ENCODE results near the gene COQ2.

DNA sequence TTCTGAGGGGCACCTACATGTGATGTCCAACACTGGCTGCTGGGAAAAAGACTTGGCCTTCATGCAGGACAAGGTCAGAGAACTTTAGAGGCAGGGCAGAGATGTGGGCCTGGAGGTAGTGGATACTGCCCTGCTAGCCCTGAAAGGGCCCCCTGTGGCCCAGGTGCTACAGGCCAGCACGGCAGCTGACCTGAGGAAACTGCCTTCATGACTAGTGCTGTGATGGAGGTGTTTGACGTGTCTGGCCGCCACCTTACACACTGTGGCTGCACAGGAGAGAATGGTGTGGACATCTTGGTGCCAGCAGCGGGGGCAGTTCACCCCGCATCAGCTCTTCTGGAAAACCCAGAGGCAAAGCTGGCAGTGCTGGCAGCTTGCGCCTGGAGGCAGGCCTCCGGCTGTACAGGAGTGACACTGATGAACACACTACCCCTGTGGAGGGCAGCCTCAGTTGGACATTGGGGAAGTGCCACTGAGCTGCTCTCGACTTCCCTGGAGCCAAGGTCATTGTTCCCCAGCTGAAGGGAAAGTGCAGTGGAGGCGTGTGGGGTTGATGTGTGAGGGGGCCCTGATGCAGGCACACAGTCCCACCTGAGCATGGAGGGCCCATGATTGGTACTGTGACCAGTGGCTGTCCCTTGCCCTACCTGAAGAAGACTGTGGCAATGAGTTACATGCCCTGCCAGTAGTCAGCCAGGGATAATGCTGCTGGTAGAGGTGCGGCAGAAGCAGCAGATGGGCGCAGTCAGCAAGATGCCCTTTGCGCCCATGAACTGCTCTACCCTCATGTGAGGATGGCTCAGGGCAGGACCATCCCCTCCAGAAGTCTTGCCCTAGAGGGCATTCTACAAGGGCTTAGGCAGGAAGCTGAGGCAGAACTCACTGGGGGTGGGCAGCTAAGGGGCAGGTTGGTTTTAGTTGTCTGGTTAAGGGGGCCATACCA is 36.9 kb downstream of the COQ2 start:
- TF ChIP-seq, protein P1, sequence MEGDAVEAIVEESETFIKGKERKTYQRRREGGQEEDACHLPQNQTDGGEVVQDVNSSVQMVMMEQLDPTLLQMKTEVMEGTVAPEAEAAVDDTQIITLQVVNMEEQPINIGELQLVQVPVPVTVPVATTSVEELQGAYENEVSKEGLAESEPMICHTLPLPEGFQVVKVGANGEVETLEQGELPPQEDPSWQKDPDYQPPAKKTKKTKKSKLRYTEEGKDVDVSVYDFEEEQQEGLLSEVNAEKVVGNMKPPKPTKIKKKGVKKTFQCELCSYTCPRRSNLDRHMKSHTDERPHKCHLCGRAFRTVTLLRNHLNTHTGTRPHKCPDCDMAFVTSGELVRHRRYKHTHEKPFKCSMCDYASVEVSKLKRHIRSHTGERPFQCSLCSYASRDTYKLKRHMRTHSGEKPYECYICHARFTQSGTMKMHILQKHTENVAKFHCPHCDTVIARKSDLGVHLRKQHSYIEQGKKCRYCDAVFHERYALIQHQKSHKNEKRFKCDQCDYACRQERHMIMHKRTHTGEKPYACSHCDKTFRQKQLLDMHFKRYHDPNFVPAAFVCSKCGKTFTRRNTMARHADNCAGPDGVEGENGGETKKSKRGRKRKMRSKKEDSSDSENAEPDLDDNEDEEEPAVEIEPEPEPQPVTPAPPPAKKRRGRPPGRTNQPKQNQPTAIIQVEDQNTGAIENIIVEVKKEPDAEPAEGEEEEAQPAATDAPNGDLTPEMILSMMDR (tag by site-specific recombination; IDR thresholded peaks at IDR 0.05), result no peak
- TF ChIP-seq PRDM1 (tag by site-specific recombination; IDR thresholded peaks at IDR 0.05), result no peak
- no peak for TF ChIP-seq ZNF626 (tag by site-specific recombination; IDR thresholded peaks at IDR 0.05)
- TF ChIP-seq ZNF10 (tag by site-specific recombination; IDR thresholded peaks at IDR 0.05), result no peak
- TF ChIP-seq PRDM6 (tag by site-specific recombination; IDR thresholded peaks at IDR 0.05), result no peak
- TF ChIP-seq, protein P2, sequence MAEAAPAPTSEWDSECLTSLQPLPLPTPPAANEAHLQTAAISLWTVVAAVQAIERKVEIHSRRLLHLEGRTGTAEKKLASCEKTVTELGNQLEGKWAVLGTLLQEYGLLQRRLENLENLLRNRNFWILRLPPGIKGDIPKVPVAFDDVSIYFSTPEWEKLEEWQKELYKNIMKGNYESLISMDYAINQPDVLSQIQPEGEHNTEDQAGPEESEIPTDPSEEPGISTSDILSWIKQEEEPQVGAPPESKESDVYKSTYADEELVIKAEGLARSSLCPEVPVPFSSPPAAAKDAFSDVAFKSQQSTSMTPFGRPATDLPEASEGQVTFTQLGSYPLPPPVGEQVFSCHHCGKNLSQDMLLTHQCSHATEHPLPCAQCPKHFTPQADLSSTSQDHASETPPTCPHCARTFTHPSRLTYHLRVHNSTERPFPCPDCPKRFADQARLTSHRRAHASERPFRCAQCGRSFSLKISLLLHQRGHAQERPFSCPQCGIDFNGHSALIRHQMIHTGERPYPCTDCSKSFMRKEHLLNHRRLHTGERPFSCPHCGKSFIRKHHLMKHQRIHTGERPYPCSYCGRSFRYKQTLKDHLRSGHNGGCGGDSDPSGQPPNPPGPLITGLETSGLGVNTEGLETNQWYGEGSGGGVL (tag by site-specific recombination; IDR thresholded peaks at IDR 0.05), result no peak
- TF ChIP-seq EGR2 (tag by site-specific recombination; IDR thresholded peaks at IDR 0.05; ENCODE audit: low read depth), result no peak
- TF ChIP-seq IKZF3 (tag by site-specific recombination; IDR thresholded peaks at IDR 0.05), result no peak
- no peak for TF ChIP-seq ZNF488 (tag by site-specific recombination; IDR thresholded peaks at IDR 0.05)
- no peak for TF ChIP-seq ZNF121 (tag by site-specific recombination; IDR thresholded peaks at IDR 0.05)
- TF ChIP-seq, protein P3, sequence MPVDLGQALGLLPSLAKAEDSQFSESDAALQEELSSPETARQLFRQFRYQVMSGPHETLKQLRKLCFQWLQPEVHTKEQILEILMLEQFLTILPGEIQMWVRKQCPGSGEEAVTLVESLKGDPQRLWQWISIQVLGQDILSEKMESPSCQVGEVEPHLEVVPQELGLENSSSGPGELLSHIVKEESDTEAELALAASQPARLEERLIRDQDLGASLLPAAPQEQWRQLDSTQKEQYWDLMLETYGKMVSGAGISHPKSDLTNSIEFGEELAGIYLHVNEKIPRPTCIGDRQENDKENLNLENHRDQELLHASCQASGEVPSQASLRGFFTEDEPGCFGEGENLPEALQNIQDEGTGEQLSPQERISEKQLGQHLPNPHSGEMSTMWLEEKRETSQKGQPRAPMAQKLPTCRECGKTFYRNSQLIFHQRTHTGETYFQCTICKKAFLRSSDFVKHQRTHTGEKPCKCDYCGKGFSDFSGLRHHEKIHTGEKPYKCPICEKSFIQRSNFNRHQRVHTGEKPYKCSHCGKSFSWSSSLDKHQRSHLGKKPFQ (tag by site-specific recombination; IDR thresholded peaks at IDR 0.05), result no peak
- no peak for TF ChIP-seq ZNF513 (tag by site-specific recombination; IDR thresholded peaks at IDR 0.05)
- TF ChIP-seq GLI2 (tag by site-specific recombination; IDR thresholded peaks at IDR 0.05; ENCODE audit: borderline replicate concordance, low read depth), result no peak
- TF ChIP-seq ZNF335 (tag by site-specific recombination; conservative IDR thresholded peaks at IDR 0.05), result no peak
